HCT116 (cell line): Measurements from ENCODE around the gene TBCD. TPM values are rescaled to one million over a fixed set of nuclear protein-coding genes. Genes with fewer than 3 reads are reported as not detected.

Experiments
- ATAC-seq: fragments of 200-7000 bp; cut with Tn5 transposase; 2 replicates; pipeline ENCODE4 v1.9.1; 2020; ENCODE audit warnings: mild to moderate bottlenecking, moderate library complexity
- BruUV-seq: library from RNA; stranded (reverse); fragments of 400-500 nt; replicated peaks from 2 replicates; lab custom pipeline; 2021; lab: Mats Ljungman, UMichigan
- CTCF ChIA-PET: fragments of 300-600 bp; sonication (Branson Sonifier 250); formaldehyde crosslinking; loops from one replicate; lab custom pipeline; 2021; ENCODE audit warnings: antibody characterized with exemption; lab: Charles Lee
- POLR2A ChIA-PET: fragments of 300-600, 350-600 bp; sonication (Branson Sonifier 250); formaldehyde crosslinking; loops from one replicate; lab custom pipeline; 2021; ENCODE audit warnings: antibody characterized with exemption; lab: Charles Lee
- RAD21 ChIA-PET, 2 experiments: fragments of 300-600 bp; sonication (Branson Sonifier 250); formaldehyde crosslinking; loops; one replicate each; lab custom pipeline; 2023; ENCODE audit warnings: low total read pairs in 2 of 2; ENCODE audit not compliant: uncharacterized antibody in 2 of 2, unreplicated experiment in 2 of 2, low non-redundant PET in 1 of 2; lab: Charles Lee
- DNase-seq: peaks from one replicate; pipeline ENCODE4 v3.0.0-alpha.2; 2010; ENCODE audit warnings: low read depth, low spot score
- H2AFZ ChIP-seq: fragments of 200-600 bp; shearing (Covaris generic), sonication (generic); 2 replicates; pipeline ENCODE4 v1.6.1; 2017; ENCODE audit warnings: low read depth, mixed run types, mixed read lengths, antibody characterized with exemption, low read length; ENCODE audit not compliant: poor library complexity, severe bottlenecking
- H3K27ac ChIP-seq: 2 replicates; pipeline ENCODE4 v1.5.1; 2012; ENCODE audit warnings: low read depth, low read length
- H3K27me3 ChIP-seq: fragments of 200-600 bp; sonication (generic); 2 replicates; pipeline ENCODE4 v1.6.1; 2016; ENCODE audit warnings: mixed run types, low read length, mixed read lengths; ENCODE audit not compliant: insufficient read depth
- H3K36me3 ChIP-seq, 2 experiments: fragments of 200-500 bp in 1 of 2; fragments of 200-600 bp in 1 of 2; sonication (Bioruptor generic) in 1 of 2; sonication (generic) in 1 of 2; 2 replicates each; pipeline versions ENCODE4 v1.5.1 to v1.6.1; 2014 to 2016; ENCODE audit warnings: low read length in 2 of 2, inconsistent platforms in 1 of 2, mixed read lengths in 1 of 2, mixed run types in 1 of 2; ENCODE audit not compliant: insufficient read depth in 2 of 2, control insufficient read depth in 1 of 2
- H3K4me1 ChIP-seq, 2 experiments: fragments of 200-600 bp in 1 of 2; sonication (generic) in 1 of 2; 2 replicates each; pipeline versions ENCODE4 v1.5.1 to v1.6.1; 2012 to 2017; ENCODE audit warnings: low read length in 2 of 2, inconsistent platforms in 1 of 2, mild to moderate bottlenecking in 1 of 2, mixed read lengths in 1 of 2, mixed run types in 1 of 2, moderate library complexity in 1 of 2; ENCODE audit not compliant: insufficient read depth in 2 of 2, control insufficient read depth in 1 of 2
- H3K4me2 ChIP-seq: fragments of 200-600 bp; sonication (generic); 2 replicates; pipeline ENCODE4 v1.6.1; 2017; ENCODE audit warnings: mixed run types, low read length, mixed read lengths
- H3K4me3 ChIP-seq, 2 experiments: fragments of 200-600 bp in 1 of 2; sonication (generic) in 1 of 2; replicated peaks in 1 of 2; 2 replicates each; pipeline ENCODE4 v1.5.1; 2011 to 2016; ENCODE audit warnings: low read length in 2 of 2, control low read depth in 1 of 2, low read depth in 1 of 2, mild to moderate bottlenecking in 1 of 2, mixed read lengths in 1 of 2, mixed run types in 1 of 2
- H3K79me2 ChIP-seq: fragments of 200-600 bp; sonication (generic); 2 replicates; pipeline ENCODE4 v1.6.1; 2017; ENCODE audit warnings: mild to moderate bottlenecking, mixed run types, low read length, moderate library complexity, mixed read lengths; ENCODE audit not compliant: insufficient read depth
- H3K9ac ChIP-seq: fragments of 200-600 bp; sonication (generic); 2 replicates; pipeline ENCODE4 v1.6.1; 2016; ENCODE audit warnings: low read length, mixed read lengths
- H3K9me2 ChIP-seq: fragments of 200-600 bp; sonication (generic), shearing (Covaris generic); 2 replicates; pipeline ENCODE4 v1.6.1; 2017; ENCODE audit warnings: mixed run types, mild to moderate bottlenecking, moderate library complexity; ENCODE audit not compliant: insufficient read depth
- H3K9me3 ChIP-seq, 2 experiments: fragments of 200-500 bp in 1 of 2; fragments of 200-600 bp in 1 of 2; sonication (Bioruptor generic) in 1 of 2; sonication (generic) in 1 of 2; 2 replicates each; pipeline ENCODE4 v1.6.1; 2014 to 2017; ENCODE audit warnings: low read length in 2 of 2, mixed read lengths in 2 of 2, inconsistent platforms in 1 of 2, low read depth in 1 of 2, mild to moderate bottlenecking in 1 of 2, mixed run types in 1 of 2, moderate library complexity in 1 of 2; ENCODE audit not compliant: control insufficient read depth in 1 of 2, insufficient read depth in 1 of 2
- H4K20me1 ChIP-seq: fragments of 200-600 bp; sonication (generic), shearing (Covaris generic); 2 replicates; pipeline ENCODE4 v1.6.1; 2017; ENCODE audit warnings: mixed run types, mild to moderate bottlenecking, moderate library complexity; ENCODE audit not compliant: insufficient read depth
- ATF3 ChIP-seq: IDR thresholded peaks from 2 replicates; pipeline ENCODE4 v1.6.1; 2012
- CBX3 ChIP-seq: IDR thresholded peaks from 2 replicates; pipeline ENCODE4 v1.6.1; 2012; ENCODE audit warnings: low read depth
- CEBPB ChIP-seq: IDR thresholded peaks from 2 replicates; pipeline ENCODE4 v1.6.1; 2012; ENCODE audit warnings: low read depth
- EGR1 ChIP-seq: IDR thresholded peaks from 2 replicates; pipeline ENCODE4 v1.6.1; 2012; ENCODE audit warnings: low read depth
- ELF1 ChIP-seq: IDR thresholded peaks from 2 replicates; pipeline ENCODE4 v1.6.1; 2012; ENCODE audit warnings: low read depth, borderline replicate concordance
- EZH2 ChIP-seq: fragments of 200-600 bp; sonication (generic); IDR thresholded peaks from 2 replicates; pipeline ENCODE4 v1.6.1; 2017; ENCODE audit warnings: antibody characterized with exemption, mixed run types
- EZH2phosphoT487 ChIP-seq: fragments of 200-600 bp; IDR thresholded peaks from 2 replicates; pipeline ENCODE4 v1.6.1; 2018; ENCODE audit warnings: antibody characterized with exemption, borderline replicate concordance
- MAX ChIP-seq: IDR thresholded peaks from 2 replicates; pipeline ENCODE4 v1.6.1; 2012
- POLR2A ChIP-seq: IDR thresholded peaks from 2 replicates; pipeline ENCODE4 v1.7.0; 2011; ENCODE audit warnings: borderline replicate concordance; ENCODE audit not compliant: insufficient read depth, insufficient read length; ENCODE audit errors: extremely low read depth
- POLR2AphosphoS5 ChIP-seq: IDR thresholded peaks from 2 replicates; pipeline ENCODE4 v1.6.1; 2011; ENCODE audit warnings: mild to moderate bottlenecking, low read depth, low read length, moderate library complexity
- RAD21 ChIP-seq: IDR thresholded peaks from 2 replicates; pipeline ENCODE4 v1.6.1; 2012; ENCODE audit warnings: low read depth, mild to moderate bottlenecking
- REST ChIP-seq: IDR thresholded peaks from 2 replicates; pipeline ENCODE4 v1.6.1; 2012; ENCODE audit warnings: low read depth
- SIN3A ChIP-seq: IDR thresholded peaks from 2 replicates; pipeline ENCODE4 v1.6.1; 2012; ENCODE audit warnings: low read depth
- SP1 ChIP-seq: IDR thresholded peaks from 2 replicates; pipeline ENCODE4 v1.6.1; 2012; ENCODE audit warnings: low read depth
- SRF ChIP-seq: IDR thresholded peaks from 2 replicates; pipeline ENCODE4 v1.6.1; 2012; ENCODE audit warnings: low read depth
- TCF7L2 ChIP-seq: IDR thresholded peaks from 2 replicates; pipeline ENCODE4 v1.7.0; 2011; ENCODE audit warnings: borderline replicate concordance, inconsistent platforms; ENCODE audit not compliant: insufficient read depth, insufficient read length; ENCODE audit errors: extremely low read depth
- YY1 ChIP-seq: IDR thresholded peaks from 2 replicates; pipeline ENCODE4 v1.6.1; 2011; ENCODE audit warnings: low read length, low read depth, moderate library complexity, mild to moderate bottlenecking; ENCODE audit not compliant: insufficient replicate concordance; ENCODE audit errors: extremely low read depth
- ZBTB33 ChIP-seq: IDR thresholded peaks from 2 replicates; pipeline ENCODE4 v1.6.1; 2011; ENCODE audit warnings: mild to moderate bottlenecking, low read length, moderate library complexity; ENCODE audit not compliant: insufficient replicate concordance; ENCODE audit errors: extremely low read depth
- ZFX ChIP-seq: fragments of 450-650 bp; IDR thresholded peaks from 2 replicates; pipeline ENCODE4 v1.6.1; 2017
- ZNF274 ChIP-seq: fragments of 200-500 bp; sonication (Bioruptor generic); IDR thresholded peaks from 2 replicates; pipeline ENCODE4 v1.6.1; 2014; ENCODE audit warnings: mild to moderate bottlenecking, low read depth, low read length, inconsistent platforms
- intact Hi-C: fragments of 100-400 bp; cut with micrococcal nuclease; formaldehyde crosslinking; loops from 2 replicates; pipeline ENCODE4 v1.10.0; 2022
- total RNA-seq: library from RNA; stranded (reverse); gene quantifications from one replicate; pipeline ENCODE4 v1.2.1, GENCODE V29; 2021; ENCODE audit not compliant: unreplicated experiment

TBCD gene
- total RNA-seq, 1 experiment from 2014 or later: 152 TPM

- TF ChIP-seq EGR1 (no peak), CBX3 (no peak)
Observed at GRCh38 chr17:82828875-82829487, 77.1 kb downstream of the TBCD start (continued).

GRCh38 chr17:82830249-82830661 is 78.4 kb downstream of the TBCD start:
- Histone ChIP-seq H3K9me2 (no peaks in the 10 kb centered on the region), H3K27me3 (no peaks in the 10 kb centered on the region), H3K79me2 (peaks cover 12% of the 10 kb centered on the region; the same call in 1 of the 2 replicates), H3K36me3 (peaks cover 0 to 22% of the 10 kb centered on the region in 2 experiments; a peak in 2 of 4 replicates), H3K27ac (no peak overlapping the region), H3K9ac (no peak overlapping the region), H4K20me1 (peaks cover 3% of the 10 kb centered on the region; the same call in 1 of the 2 replicates), H3K9me3 (no peaks in the 10 kb centered on the region), H3K4me1 (no peaks in the 10 kb centered on the region), H3K4me2 (no peak overlapping the region), H3K4me3 (no peak overlapping the region), H2AFZ (no peak overlapping the region)
- intact Hi-C loops: no loop called here
- TF ChIP-seq ELF1 (no peak), ZNF274 (no peak), SIN3A (no peak), EZH2 (no peak), ZBTB33 (no peak), SP1 (no peak), EZH2phosphoT487 (no peak), POLR2A (no peak), SRF (no peak), YY1 (no peak), CBX3 (no peak), ZFX (no peak), TCF7L2 (no peak), REST (no peak), CEBPB (no peak), EGR1 (no peak), ATF3 (no peak), RAD21 (no peak), POLR2AphosphoS5 (no peak), MAX (no peak)
- DNase-seq: no peak
- BruUV-seq: no TSS peak
- ChIA-PET CTCF (no interaction called here), POLR2A (no interaction called here), RAD21 (no interaction called here)
- ATAC-seq: no peak
